Spleen (tissue), 11 donors: ENCODE measurements around the gene SUCLG2. TPM values are rescaled to one million over a fixed set of nuclear protein-coding genes. Genes with fewer than 3 reads are reported as not detected.

Experiments used
- DNase-seq: peaks from one replicate; pipeline ENCODE4 v3.0.0-alpha.2; 2020
- H3K27ac ChIP-seq, 8 donors: fragments of 200-600 bp; sonication (generic) in 7 of 8; 1 replicate in 4 of 8; 2 replicates in 4 of 8; pipeline versions ENCODE4 v1.5.0 to v1.8.0; 2016 to 2021; ENCODE audit warnings: inconsistent platforms in 4 of 8, mild to moderate bottlenecking in 4 of 8, moderate library complexity in 1 of 8
- H3K27me3 ChIP-seq, 7 donors: fragments of 200-600 bp; sonication (generic) in 6 of 7; replicated peaks in 1 of 7; 1 replicate in 4 of 7; 2 replicates in 3 of 7; pipeline versions ENCODE4 v1.5.0 to v1.8.0; 2016 to 2021; ENCODE audit warnings: inconsistent platforms in 3 of 7, mild to moderate bottlenecking in 1 of 7
- H3K36me3 ChIP-seq, 6 donors: fragments of 200-600 bp; sonication (generic) in 5 of 6; 1 replicate in 4 of 6; 2 replicates in 2 of 6; pipeline versions ENCODE4 v1.5.0 to v1.8.0; 2016 to 2021; ENCODE audit warnings: inconsistent platforms in 2 of 6
- H3K4me1 ChIP-seq, 6 donors: fragments of 200-600 bp; sonication (generic) in 5 of 6; 1 replicate in 3 of 6; 2 replicates in 3 of 6; pipeline versions ENCODE4 v1.5.0 to v1.8.0; 2016 to 2021; ENCODE audit warnings: inconsistent platforms in 3 of 6
- H3K4me3 ChIP-seq, 8 donors: fragments of 200-600 bp; sonication (generic) in 7 of 8; 1 replicate in 4 of 8; 2 replicates in 4 of 8; pipeline versions ENCODE4 v1.5.0 to v1.8.0; 2016 to 2021; ENCODE audit warnings: inconsistent platforms in 4 of 8, mild to moderate bottlenecking in 4 of 8, moderate library complexity in 2 of 8
- H3K9me3 ChIP-seq, 8 donors: fragments of 200-600 bp; sonication (generic) in 7 of 8; 1 replicate in 4 of 8; 2 replicates in 4 of 8; pipeline versions ENCODE4 v1.5.0 to v1.8.0; 2016 to 2021; ENCODE audit warnings: inconsistent platforms in 4 of 8
- CTCF ChIP-seq, 11 experiments: fragments of 200-600 bp in 7 of 11; fragments of 450-650 bp in 4 of 11; sonication (generic) in 4 of 11; IDR thresholded peaks in 8 of 11; conservative IDR thresholded peaks in 3 of 11; 1 replicate in 7 of 11; 2 replicates in 4 of 11; pipeline versions ENCODE4 v1.4.0 to v1.8.0; 2016 to 2021; ENCODE audit warnings: antibody characterized with exemption in 11 of 11, inconsistent platforms in 4 of 11, mild to moderate bottlenecking in 1 of 11
- POLR2A ChIP-seq, 3 donors: fragments of 450-650 bp; IDR thresholded peaks; one replicate each; pipeline ENCODE4 v1.5.1; 2017; ENCODE audit warnings: antibody characterized with exemption in 3 of 3, mild to moderate bottlenecking in 1 of 3
- POLR2AphosphoS5 ChIP-seq, 3 donors: sonication (generic); formaldehyde crosslinking; IDR thresholded peaks; one replicate each; pipeline ENCODE4 v1.5.1; 2017; ENCODE audit warnings: antibody characterized with exemption in 3 of 3
- WGBS, 5 donors: extraction: QIAGEN DNeasy Blood & Tissue Kit in 3 of 5; methylation state at CpG; one replicate each; pipeline versions ENCODE4 v1.1.5 to v1.1.7; 2013 to 2018; 5-methylcytosine and 5-hydroxymethylcytosine counted together
- intact Hi-C: fragments of 100-400 bp; cut with DNase I; formaldehyde crosslinking; loops from one replicate; pipeline ENCODE4 v1.15.0; 2023; ENCODE audit warnings: low total_unique reads
- polyA plus RNA-seq, 3 donors: library from polyadenylated mRNA; stranded (reverse); fragments of 200-250 nt; gene quantifications; one replicate each; pipeline ENCODE4 v1.2.1, GENCODE V29; 2013
- total RNA-seq, 7 donors: library from RNA; depleted of rRNA in 3 of 7; stranded (reverse); fragments of >200 nt in 3 of 7; fragmentation: NEBNext Ultra II Directional in 4 of 7; extraction: Animal tissue kit (Norgen Biotek cat#: 25700) in 4 of 7; gene quantifications; one replicate each; pipeline versions ENCODE4 v1.1.0 to v1.2.1, GENCODE V29; 2016 to 2021
- donor health status: healthy with polysubstance abuse.
- donor health status: DM: no; HTN: no; CAD: no; lungs with moderate emphysema.
- donor health status: DM: no; HTN: no; CAD: no.
- donor health status: Bipolar disorder and iron deficiency.
- donor health status: healthy.
- donor health status: DM: no; HTN: no; CAD: no.
- donor health status: DM: yes; HTN: yes; CAD: no.

The SUCLG2 gene
- total and polyA plus RNA-seq, 10 donors = 31.5 to 75.6 (median 55.2) TPM

- Histone ChIP-seq H3K9me3 (no peaks in the 10 kb centered on the region), H3K36me3 (peaks cover 0 to 37% (median 0%) of the 10 kb centered on the region in 6 donors), H3K4me3 (no peak overlapping the region), H3K4me1 (peaks cover 0 to 11% (median 0%) of the 10 kb centered on the region in 6 donors), H3K27ac (no peak overlapping the region), H3K27me3 (no peaks in the 10 kb centered on the region)
- intact Hi-C loops = no loop called here
- DNase-seq = no peak
- 86 to 93% (median 90%) methylated on average over 2 of the region's 2 CpGs for WGBS, 5 donors
- TF ChIP-seq POLR2AphosphoS5 (IDR thresholded peaks at IDR 0.05) = no peak
Measured at GRCh38 chr3:67561667-67562394, 92.6 kb downstream of the SUCLG2 start.

DNA sequence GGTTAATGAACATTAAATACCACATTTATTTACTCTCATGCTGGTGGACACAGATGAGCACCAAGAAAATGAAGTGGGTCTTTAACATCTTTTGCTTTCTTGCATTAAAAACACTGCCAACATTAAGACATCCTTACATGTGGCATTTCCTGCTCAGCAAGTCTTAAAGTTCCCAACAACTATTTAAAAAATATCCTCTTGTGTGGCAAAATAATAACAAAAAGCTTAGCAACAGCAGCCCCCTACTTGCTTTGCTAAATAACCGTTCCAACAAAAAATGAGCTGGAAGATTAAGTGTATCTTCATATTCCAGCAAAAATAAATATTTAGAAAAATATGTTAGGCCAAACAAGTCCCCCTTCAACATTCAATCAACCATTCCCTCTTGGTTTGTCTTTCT lies 93.1 kb downstream of the SUCLG2 start:
- intact Hi-C loops = no loop called here
- WGBS, 5 donors = 34 to 87% (median 56%) methylated on average over 1 of the region's 1 CpG

GRCh38 chr3:67559029-67559605 lies 95.3 kb downstream of the SUCLG2 start:
- Histone ChIP-seq H3K9me3 (no peaks in the 10 kb centered on the region), H3K27ac (peak overlapping the region in 1 of 8 donors; percentile 24), H3K27me3 (no peaks in the 10 kb centered on the region), H3K36me3 (peaks cover 0 to 59% (median 0%) of the 10 kb centered on the region in 6 donors), H3K4me3 (no peak overlapping the region), H3K4me1 (peaks cover 0 to 11% (median 0%) of the 10 kb centered on the region in 6 donors)
- intact Hi-C loops = no loop called here
- 89 to 94% (median 90%) methylated on average over 7 of the region's 7 CpGs for WGBS, 5 donors
- DNase-seq = no peak
- no peak for TF ChIP-seq POLR2A (IDR thresholded peaks at IDR 0.05)
- no peak for TF ChIP-seq CTCF (IDR thresholded peaks at IDR 0.05 in 8 of 11, conservative IDR thresholded peaks at IDR 0.05 in 3 of 11)
- no peak for TF ChIP-seq POLR2AphosphoS5 (IDR thresholded peaks at IDR 0.05)

More for the DNA sequence above, 93.1 kb downstream of the SUCLG2 start:
- Histone ChIP-seq H3K4me3 (no peak overlapping the region), H3K4me1 (peaks cover 0 to 11% (median 0%) of the 10 kb centered on the region in 6 donors), H3K27ac (peak overlapping the region in 1 of 8 donors; percentile 16), H3K9me3 (no peaks in the 10 kb centered on the region), H3K27me3 (no peaks in the 10 kb centered on the region), H3K36me3 (peaks cover 0 to 43% (median 0%) of the 10 kb centered on the region in 6 donors)
- no peak for DNase-seq
- TF ChIP-seq CTCF (IDR thresholded peaks at IDR 0.05 in 8 of 11, conservative IDR thresholded peaks at IDR 0.05 in 3 of 11) (no peak), POLR2A (IDR thresholded peaks at IDR 0.05) (no peak), POLR2AphosphoS5 (IDR thresholded peaks at IDR 0.05) (no peak)

DNA sequence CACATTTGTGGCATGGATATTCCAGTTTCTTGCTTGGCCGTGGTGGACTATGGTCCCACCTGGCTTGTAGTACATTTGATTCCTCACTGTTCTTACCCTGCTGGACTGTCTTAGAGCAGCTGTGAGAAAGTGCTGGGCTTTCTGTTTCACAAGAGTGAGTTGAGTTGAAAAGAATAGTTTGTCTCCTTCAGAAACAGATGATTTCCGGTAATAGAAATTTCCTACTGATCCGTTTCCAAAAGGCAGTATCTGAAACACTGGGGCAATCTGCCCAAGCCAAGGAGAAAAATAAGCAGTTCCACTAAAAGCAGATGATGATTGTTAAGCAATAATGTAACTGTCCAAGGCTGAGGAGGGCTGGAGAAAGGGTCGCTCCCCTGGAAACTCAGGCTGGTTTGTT lies 96.0 kb downstream of the SUCLG2 start:
- peak overlapping the region in 3 of 8 donors; percentile 7 to 24 (median 21) for H3K27ac ChIP-seq
- 71 to 88% (median 84%) methylated on average over 4 of the region's 4 CpGs for WGBS, 5 donors
- DNase-seq = no peak
- H3K27me3 ChIP-seq = no peaks in the 10 kb centered on the region
- H3K4me3 ChIP-seq = no peak overlapping the region
- TF ChIP-seq POLR2AphosphoS5 (IDR thresholded peaks at IDR 0.05) = no peak
- no peak for TF ChIP-seq CTCF (IDR thresholded peaks at IDR 0.05 in 8 of 11, conservative IDR thresholded peaks at IDR 0.05 in 3 of 11)
- no peak for TF ChIP-seq POLR2A (IDR thresholded peaks at IDR 0.05)
- peaks cover 0 to 52% (median 0%) of the 10 kb centered on the region in 6 donors for H3K36me3 ChIP-seq
- H3K9me3 ChIP-seq = no peaks in the 10 kb centered on the region
- H3K4me1 ChIP-seq = peaks cover 0 to 11% (median 0%) of the 10 kb centered on the region in 6 donors
- intact Hi-C loops = no loop called here
